HG03066 (cell line): ENCODE data around the gene ZRANB1.
"Not testable (repeated sequence)": the region's sequence is repeated elsewhere in the genome, so short reads cannot be mapped to it uniquely, and the experiment has no call there.

Experiments
- ATAC-seq: cut with Tn5 transposase; IDR thresholded peaks from one replicate; pipeline ENCODE4 v1.9.1; 2021; ENCODE audit warnings: low read depth; ENCODE audit not compliant: unreplicated experiment

The ZRANB1 gene

GRCh38 chr10:124962421-124962820 is 20.5 kb downstream of the ZRANB1 start:
- ATAC-seq: no peak

DNA sequence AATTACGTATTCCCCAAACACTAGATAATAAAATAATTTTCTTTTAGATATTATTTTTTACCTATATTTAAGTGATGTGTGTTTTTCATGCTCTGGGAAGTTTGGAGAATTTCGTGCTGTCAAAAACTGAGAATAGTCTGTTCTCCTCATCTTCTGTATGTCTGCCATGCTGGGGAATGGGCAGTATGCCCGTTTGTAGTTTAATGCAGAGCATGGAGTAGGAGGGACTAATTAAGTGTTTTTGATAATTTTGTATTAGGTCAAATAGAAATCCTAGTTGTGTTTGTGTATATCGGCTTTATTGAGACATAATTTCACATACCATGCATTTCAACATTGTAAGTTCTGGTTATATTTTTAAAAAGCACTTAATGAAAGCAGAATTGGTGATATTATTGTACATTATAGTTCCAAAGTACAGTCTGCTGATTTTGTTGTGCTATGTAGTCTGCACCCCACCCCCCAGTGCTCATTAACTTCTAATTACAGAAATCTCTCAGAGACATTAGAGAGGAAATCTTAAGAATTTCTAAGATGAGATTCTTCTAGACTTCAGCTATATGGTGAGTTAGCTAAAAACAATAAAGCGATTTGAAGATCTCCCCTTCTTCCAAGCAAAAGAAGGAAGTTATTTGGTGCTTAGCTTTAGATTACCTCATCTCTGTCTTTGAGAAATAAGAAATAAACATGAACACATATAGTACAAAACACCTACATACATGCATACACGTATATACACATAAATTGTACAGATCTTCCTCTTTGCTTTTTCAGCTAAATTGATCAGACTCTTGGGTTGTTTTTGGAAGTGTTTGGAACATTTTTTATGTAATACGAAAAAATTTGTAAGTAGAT is 22.2 kb downstream of the ZRANB1 start:
- no peak for ATAC-seq

GRCh38 chr10:124966008-124966407 is 24.1 kb downstream of the ZRANB1 start:
- ATAC-seq: no peak

- no peak for ATAC-seq
These were observed 25.3 kb downstream of the ZRANB1 start for GRCh38 chr10:124967255-124967654.

DNA sequence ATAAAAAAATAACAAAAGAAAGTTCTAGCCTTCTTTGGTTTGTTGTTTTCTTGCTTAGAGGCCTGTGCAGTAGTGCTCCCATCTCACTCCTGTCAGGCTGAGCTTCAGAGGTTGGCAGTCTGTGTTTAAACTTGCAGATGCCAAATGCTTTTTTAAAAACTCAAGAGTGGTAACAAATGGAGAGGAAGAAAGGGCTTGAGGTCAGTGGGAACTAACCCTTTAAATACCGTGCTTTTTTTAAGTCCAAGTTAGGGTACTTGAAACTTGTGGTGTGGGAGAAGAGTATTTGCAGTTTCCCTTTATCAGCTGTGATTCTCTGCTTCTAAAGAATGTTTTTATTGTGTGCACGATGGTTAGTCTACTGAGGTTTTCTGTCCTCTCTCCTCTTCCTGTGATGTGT is 29.4 kb downstream of the ZRANB1 start:
- ATAC-seq: no peak

DNA sequence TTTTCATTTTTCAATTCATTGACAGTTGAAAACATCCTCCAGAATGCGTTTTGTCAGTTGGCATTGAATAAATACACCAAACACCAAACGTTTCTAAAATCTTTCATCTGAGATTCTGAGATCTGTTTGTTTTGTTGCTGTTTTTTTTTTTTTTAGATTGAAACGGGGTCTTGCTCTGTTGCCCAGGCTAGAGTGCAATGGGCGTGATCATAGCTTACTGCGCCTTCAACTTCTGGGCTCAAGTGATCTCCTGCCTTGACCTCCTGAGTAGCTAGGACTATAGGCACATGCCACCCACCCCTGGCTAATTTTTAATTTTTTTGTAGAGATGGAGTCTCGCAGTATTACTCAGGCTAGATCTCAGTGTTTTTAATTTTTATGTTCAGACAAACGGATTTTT is 30.7 kb downstream of the ZRANB1 start:
- no peak for ATAC-seq

- ATAC-seq: no peak
These were observed 32.2 kb downstream of the ZRANB1 start for GRCh38 chr10:124974131-124974530.

DNA sequence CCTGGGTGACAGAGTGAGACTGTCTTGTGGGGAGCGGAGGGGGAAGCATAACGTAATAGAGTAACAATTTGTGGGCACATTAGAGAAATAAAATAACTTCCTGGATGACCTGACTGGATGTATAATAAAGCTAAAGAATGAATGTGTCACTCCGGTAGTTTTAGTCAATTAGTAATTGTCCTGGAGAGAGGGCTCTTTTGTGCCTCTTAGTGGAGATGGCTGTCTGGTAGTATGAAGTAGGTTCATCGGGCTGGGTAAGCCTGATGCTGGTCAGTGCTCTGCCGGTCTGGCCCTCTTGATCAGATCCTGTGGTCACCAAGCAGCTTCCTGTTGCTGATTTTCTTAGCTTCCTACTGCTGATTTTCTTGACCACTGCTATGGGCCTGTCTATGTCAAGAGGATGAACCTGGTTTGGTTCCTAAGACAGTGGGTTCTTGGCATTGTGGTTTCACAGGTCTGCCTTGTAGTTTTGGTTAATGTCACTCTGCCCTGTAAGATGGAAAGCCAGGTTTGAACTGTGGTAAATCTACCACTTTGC is 34.1 kb downstream of the ZRANB1 start:
- ATAC-seq: peak; percentile 59

- ATAC-seq: no peak
These were observed 35.2 kb downstream of the ZRANB1 start for GRCh38 chr10:124977161-124977560.

- ATAC-seq: no peak
These were observed 35.9 kb downstream of the ZRANB1 start for GRCh38 chr10:124977648-124978375.

- no peak for ATAC-seq
These were observed 36.4 kb downstream of the ZRANB1 start for GRCh38 chr10:124978376-124978725.

DNA sequence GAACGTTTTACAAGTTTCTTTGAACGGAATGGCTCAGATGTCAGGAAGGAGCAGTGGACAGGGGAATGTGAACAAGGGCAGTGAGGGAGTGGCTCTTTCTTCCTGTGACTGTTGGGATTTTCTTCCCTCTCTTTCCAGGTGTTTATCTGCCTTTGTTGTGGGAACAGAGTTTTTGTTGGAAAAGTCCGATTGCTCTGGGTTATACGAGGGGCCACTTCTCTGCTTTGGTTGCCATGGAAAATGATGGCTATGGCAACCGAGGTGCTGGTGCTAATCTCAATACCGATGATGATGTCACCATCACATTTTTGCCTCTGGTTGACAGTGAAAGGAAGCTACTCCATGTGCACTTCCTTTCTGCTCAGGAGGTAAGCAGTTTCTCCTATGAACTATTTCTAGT is 41.4 kb downstream of the ZRANB1 start:
- ATAC-seq: no peak

DNA sequence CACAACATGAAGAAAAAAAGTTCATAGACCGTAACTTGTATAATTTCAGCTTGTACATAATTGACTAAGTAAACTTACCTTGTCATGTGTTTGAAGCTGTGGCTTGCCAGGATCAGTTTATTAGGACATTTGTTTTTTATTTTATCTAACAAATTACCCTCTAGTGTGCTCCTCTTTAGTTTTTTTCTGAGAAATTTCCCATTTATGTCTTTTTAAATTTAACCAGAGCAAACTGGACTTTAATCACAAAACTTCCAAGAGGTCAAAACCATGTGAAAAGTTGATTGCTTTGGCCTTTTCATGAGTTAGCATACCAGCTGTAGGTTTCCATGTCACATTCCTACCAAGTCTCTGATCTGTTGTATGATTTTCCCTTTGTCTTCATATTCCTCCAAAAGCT is 42.5 kb downstream of the ZRANB1 start:
- ATAC-seq: no peak

- ATAC-seq: no peak
These were observed 43.2 kb downstream of the ZRANB1 start for GRCh38 chr10:124985162-124985561.

DNA sequence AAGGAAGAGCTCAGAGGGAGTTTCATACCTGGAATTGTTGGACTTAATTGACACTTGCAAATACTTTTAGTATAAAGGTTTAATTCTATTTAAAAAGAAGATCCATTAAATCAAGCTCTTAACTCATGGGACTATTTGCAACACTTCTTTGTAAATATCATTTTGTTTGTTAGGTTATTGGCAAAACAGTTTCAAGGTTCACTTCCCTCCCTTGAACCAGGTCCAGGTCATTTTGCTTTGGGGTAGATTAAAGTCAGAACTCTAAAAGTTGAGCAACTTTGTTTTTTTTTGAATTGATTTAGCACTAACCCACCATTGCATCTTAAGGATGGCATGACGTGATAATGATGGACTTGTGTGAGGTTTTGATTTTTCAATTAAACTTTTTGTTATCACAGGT is 45.9 kb downstream of the ZRANB1 start:
- no peak for ATAC-seq

DNA sequence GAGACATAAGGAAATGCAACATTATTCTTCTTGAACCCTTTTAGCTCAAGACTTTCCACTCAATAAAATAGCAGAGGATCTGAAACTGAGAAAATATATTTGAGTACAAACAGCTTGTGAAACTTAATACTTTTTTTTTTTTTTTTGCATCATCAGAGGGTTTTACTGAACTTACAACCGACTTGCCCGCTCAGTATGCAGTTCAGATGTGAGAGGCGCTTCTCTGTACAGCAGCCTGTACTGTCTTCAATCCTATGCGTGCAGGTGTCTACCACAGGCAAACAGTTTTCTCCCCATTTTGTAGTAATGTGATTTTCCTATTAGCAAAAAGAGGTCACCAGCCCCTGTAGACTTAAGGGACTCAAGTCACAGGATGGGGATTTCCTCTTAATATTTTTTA is 46.8 kb downstream of the ZRANB1 start:
- ATAC-seq: not testable (repeated sequence)

DNA sequence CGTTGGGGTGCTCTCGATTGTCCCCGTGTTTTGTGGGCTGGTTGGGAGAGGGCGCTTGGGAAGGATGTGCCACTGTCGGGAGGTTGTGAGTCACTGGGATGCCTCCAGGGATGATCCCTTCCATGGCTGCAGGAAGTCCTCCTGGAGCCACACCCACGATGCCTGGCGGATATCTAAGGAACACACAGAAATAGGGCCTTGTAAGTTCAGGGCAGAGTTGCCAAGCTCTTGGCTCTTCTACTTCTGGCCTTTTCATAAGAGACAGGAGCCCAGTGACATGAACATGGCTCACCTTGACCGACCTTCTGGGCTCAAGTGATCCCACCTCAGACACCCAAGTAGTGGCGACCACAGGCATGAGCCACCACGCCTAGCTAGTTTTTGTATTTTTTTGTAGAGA is 47.6 kb downstream of the ZRANB1 start:
- no peak for ATAC-seq

DNA sequence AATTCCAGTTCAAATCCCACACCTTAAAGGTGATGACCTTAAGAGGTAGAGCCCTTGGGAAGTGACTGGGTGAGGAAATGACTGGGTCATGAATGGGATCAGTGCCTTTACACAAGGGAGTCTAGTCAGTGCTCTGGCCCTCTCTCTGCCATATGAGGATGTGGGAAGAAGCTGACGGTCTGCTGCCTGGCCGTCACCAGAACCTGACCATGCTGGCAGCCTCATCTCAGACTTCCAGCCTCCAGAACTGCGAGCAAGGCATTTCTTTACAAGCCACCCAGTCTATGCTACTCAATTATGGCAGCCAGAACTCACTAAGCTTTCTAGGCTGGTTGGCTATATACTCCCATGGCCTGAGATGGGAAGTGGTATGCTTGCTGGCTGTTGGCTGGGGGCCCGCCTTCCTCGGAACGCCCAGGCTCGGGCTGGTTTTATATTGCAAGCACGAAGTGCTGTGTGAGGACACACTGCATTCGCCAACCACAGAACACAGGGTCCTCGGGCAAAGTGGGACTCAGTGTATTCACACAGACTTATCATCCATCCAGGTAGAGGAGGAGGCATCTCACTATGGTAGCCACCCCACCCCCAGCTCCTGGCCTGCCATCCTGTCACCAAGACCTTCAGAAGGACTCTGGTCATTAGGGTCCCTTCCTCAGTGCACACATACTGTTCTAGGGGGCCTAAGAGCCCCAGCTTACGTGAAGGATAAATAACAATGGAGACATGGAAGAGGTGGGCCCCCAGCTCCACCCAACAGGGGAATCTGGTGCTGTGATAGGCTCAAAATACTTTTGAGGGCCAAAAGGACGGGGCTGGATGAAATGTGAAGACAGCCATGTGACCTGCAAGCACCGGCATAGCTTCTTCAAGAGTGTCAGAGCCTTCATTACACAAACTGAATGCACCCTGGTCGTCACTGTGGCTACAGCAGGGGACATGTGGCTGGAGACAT is 49.0 kb downstream of the ZRANB1 start:
- ATAC-seq: no peak

GRCh38 chr10:124991835-124992234 is 49.9 kb downstream of the ZRANB1 start:
- ATAC-seq: no peak

DNA sequence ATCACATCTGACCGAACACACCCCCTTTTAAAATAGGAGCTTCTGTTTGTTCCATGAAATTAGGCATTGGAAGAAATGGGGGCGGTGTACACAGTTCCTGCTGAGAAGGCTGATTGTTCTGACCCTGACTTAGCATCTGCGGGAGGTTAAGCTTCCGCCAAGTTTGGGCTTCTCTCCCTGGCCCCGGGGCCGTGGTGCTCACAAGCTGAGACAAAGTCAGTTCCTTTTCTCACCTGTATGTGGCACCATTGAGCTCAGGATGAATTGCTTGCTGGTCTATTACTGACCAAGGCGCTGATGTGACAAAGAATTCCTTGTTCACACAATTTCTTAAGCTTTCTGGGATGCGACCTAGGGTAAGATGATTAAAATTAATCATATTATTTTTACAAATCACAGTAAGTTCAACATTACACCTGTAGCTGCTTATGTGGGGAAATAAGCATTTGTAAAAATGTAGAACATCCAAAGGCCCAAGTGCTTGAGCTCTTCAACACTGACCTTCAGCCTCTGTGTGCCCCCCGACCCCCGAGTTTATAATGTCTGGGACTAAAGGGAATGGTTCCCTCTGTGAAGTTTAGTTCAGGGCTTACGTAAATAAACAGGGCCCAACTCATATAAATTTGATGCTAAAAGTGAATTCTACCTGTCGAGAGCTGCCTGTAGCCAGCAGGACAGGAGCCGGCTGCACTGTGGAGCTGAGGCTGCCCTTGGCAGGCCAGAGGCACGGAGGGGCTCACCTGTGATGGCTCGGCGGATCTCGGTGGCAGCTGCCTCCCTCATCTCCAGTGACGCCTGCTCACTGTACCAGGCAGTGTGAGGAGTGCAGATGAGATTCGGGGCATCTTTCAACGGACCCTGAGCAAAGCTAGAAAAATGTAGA is 50.8 kb downstream of the ZRANB1 start:
- peak; percentile 61 for ATAC-seq
